SK-N-MC (cell line): ENCODE data around the gene ADORA3.

Experiments used
- EZH2 ChIP-seq: fragments of 200-600 bp; sonication (generic); IDR thresholded peaks from one replicate; pipeline ENCODE4 v1.6.1; 2017; ENCODE audit warnings: antibody characterized with exemption
- FOXP2 ChIP-seq: optimal IDR thresholded peaks from 2 replicates; pipeline ENCODE3; 2011; ENCODE audit warnings: mild to moderate bottlenecking, moderate library complexity; ENCODE audit not compliant: insufficient read depth; ENCODE audit errors: extremely low read length, control extremely low read depth
- POLR2AphosphoS5 ChIP-seq: IDR thresholded peaks from 2 replicates; pipeline ENCODE4 v1.6.1; 2012; ENCODE audit warnings: mild to moderate bottlenecking, low read depth, low read length, borderline replicate concordance

GRCh38 chr1:111499026-111499785 lies 4.2 kb downstream of the ADORA3 start:
- TF ChIP-seq EZH2: no peak
- TF ChIP-seq POLR2AphosphoS5: no peak
- no peak for TF ChIP-seq FOXP2
